NCI-H1417 (cell line): ENCODE measurements around the gene RAD51B.

Experiments used
- DNase-seq, 3 experiments: peaks; one replicate each; lab custom pipeline; 2025; lab: John Stamatoyannopoulos, UW

The RAD51B gene

DNA sequence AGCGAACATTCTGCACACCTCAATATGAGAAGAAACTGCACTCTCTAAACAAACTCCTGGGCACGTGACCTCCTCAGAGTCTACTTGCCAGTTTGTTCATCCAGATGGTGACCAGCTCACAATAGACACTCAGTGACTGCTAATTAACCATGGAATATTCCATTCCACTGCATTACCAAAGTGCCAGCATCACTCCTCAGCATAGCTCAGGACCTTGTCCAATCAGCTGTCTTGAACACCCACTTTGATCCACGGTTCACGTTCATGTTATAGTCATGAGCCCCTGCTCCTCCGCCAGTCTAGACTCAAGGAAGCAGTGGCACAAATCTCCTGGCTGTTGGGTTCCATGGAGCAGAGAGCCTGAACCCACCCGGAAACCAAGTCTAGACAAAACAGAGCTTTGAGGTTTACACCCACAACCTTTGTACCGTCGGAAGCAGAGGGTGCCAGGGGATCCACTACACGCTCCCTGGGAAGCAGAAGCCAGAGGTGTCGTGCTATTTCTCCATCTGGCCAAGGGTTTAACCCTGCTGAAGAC is 688.0 kb downstream of the RAD51B start:
- no peak for DNase-seq

DNA sequence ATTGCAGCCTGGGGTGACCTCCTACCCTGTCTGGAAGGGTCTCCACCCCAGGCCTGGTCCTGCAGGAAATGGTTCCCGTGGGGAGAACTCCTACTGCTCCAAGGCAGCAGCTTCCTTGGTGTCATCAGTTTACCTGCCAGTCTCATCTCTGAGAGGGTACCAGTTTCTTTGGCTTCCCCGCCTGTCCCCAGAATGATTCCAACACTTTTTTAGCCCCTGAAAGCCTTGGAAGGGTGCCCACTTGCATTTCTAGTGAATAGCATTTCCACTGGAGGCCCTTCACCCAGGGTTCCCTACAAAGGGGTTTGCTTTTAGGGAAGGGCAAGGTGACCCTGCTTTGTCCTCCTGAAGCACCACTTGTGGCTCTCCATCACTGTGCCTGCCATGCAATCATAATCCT is 689.0 kb downstream of the RAD51B start:
- no peak for DNase-seq

DNA sequence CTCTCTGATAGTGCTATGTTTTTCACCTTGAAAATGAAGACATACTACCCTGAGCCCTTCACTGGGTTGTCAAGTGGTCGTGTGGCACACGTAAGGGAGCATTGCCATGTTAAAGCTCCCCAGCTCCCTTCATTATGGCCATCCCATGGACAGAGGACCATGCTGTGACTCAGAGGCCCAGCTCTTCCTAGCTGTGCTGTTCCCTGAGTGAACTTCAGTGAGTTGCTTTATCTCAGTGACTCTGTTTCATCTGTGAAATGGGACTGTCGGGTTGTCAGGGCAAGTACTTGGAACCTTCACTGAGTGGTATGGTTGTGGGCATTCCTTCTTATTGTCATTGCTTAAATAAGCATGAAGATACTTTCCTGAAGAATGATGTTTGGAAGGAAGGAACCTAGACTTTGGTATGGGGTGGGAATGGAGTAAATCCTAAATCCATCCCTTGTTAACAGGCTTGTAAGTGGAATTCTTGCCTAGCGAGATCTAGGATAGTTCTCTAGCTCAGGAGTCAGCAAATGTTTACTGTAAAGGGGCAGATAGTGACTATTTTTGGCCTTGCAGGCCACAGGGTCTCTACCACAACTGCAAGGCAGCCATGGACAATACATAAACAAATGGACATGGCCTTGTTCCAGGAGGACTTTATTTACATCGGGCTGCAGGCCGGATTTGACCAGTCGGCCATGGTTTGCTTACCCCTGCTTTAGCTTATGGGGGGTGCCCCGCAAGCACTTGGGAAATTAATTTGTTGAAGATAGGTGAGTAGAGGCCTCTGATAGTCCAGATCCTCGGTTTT is 689.8 kb downstream of the RAD51B start:
- DNase-seq = no peak

GRCh38 chr14:68510201-68511128 is 690.9 kb downstream of the RAD51B start:
- no peak for DNase-seq

GRCh38 chr14:68511129-68512047 is 691.8 kb downstream of the RAD51B start:
- no peak for DNase-seq

GRCh38 chr14:68512088-68512487 is 692.5 kb downstream of the RAD51B start:
- no peak for DNase-seq

DNA sequence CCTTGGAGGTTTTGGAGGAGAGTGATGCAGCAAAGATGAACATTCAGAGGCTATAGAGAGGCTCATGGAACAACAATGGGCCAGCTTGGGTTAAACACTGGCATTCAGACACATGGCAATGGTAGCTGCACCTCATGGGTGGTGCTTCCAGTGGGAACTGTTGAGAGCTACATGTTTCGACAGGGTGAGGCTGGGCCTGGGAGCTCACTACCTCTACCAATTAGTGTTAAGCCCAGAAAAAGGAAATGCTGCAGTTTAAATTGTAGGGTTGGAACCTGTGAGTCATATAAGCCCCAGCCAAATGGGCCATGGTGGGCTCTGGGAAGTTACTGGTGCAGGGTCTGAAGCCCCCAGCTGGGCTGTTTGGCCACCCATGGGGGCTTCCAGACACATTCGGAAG is 693.6 kb downstream of the RAD51B start:
- no peak for DNase-seq

DNA sequence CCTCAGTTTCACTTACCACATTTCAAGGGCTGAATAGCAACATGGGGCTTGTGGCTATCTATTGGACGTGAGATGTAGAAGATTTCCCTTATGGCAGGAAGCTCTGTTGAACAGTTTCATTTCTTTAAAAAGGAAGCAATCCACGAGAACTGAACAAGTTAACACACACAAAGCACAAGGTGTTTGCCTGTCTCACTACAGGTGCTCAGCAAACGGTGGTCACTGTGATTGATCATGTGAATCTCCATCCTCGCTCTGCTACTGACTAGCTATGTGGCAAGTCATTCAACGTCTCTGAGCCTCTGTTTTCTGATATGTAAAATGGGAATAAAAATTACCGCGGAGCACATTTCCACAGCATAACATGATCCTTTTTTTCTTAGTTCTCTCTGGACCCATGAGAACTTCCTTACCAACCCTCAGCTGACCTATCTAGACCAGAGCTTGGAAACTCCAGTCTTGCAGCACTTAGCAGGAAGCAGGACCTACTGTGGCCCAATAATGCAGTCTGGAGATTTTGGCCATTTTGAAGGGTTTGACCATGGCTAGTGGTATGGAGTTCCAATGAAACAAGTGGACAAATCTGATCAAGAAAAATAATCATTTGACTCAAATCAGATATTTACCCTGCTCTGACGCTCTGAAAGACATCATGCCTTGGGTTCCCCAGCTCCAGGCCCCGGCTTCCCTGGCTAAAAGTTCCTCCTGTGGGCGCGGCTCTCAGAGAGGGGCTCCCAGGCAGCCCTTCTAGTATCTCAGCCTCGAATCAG is 694.4 kb downstream of the RAD51B start:
- DNase-seq = no peak

GRCh38 chr14:68514608-68515194 is 695.1 kb downstream of the RAD51B start:
- no peak for DNase-seq

GRCh38 chr14:68516342-68516741 is 696.8 kb downstream of the RAD51B start:
- DNase-seq = no peak

DNA sequence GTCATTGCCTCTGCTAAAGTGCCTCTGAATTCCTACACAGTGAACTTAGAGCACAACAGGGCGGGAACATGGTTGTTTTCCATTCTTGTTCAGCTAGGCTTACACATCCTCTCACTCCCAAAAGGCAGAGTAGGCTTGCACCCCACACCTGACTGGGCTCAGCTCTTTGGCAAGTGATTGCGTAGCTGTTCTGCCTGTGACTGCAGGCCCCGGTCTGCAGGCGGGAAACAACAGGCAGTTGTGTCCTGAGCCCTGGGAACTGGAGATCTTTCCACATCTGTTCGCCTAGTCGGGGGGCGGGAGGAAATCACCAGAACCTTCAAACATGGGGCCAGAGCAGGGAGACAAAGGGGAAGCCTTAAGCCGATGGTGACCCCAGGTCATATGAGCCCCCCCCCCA is 698.6 kb downstream of the RAD51B start:
- DNase-seq = no peak

DNA sequence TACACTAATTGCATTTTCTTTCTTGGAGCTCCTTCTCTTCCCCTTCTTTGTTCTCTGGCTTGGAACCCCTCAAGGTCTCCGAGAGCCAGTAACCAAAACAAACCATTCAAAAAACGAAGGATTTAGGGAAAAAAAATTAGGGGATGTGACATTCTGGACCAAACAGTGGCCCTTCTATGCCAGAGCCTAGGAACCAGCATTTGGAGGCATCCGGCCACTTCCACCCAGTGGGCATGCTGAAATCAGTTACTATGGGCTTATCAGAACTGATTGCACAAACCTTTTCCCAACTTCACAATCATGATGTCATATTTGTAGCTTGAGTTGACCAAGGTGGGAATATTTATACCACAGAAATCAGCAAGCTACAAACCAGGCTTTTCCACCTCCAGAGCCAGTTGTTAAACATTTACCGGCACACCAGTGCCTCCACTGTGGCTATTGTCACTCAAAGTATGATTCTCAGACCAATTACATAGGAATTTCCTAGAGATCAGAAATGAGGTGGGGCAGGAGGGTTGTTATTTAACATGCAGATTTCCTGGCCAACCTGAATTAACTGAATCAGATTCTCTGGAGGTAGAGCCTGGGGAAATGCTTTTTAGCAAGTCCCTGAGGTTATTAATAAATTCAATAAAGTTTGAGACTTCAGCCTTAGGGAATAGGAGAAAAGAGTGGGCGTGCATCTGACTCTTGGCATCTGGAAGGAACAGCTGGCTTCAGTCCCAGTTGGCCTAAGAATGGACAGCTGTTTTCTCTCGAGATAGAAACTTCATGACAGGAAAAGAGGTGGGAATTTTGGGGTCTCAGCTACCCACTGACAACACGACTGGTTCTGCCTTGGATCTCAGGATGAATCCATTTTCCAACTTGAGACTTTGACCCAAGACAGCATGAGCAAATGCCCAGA is 699.4 kb downstream of the RAD51B start:
- no peak for DNase-seq

- no peak for DNase-seq
These were observed 700.1 kb downstream of the RAD51B start for GRCh38 chr14:68519671-68520187.

DNA sequence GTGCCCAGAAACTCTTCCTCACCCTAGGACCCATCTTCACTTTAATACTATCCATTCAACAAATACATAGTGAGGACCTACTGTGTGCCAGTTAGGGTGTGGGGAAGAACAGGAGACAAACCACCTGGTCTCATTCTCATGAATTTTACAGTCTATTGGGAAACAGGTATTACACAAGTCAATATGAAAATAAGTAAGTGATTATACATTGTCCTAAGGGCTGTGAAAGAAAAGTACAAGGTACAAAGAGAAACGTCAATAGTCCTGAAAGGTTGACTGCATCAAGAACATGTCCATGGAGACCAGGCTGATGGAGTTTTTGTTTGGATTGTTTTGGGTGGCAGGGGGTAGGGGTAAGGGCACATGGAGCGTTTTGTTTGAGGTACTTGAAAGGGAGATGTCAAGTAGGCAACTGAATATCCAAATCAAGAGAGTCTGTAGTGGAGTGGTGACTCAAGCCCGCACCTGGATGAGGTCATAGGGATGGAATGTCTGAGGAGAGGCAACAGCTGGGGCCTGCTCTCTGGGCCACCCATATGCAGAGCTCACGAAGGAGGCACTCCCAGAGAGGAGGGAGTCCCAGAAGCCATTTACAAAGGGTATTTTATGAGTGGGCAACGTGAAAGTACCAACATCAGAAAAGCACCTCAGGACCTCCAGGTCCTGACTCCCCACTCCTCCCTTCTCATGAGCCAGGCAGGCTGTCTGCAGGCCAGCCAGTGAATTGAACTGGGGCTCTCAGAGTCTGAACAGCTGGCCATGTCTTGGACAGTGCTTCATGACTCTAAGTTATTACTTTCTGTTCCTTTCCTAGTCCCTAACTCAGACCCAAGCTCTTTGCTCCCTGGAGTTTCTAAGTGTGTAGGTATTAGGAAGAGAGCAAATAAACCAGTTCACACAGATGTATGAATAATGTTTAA is 701.3 kb downstream of the RAD51B start:
- DNase-seq = peak in 2 of 3 experiments; percentile 48 to 59

DNA sequence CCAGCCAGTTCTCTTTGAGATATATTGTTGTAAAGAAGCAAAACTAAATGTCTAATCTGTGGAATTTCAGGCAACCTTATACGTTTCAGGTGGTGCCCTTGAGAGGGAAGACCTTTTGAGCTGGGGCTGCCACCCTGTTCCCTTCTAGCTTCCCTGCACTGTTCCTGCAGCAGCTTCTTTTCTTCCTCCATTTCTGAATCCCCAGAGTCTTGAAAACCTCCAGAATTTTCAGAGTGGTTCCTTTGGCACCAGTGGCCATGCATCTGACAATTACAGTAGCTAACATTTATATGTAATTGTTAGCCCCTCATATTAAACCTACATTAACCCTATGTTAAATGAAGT is 702.0 kb downstream of the RAD51B start:
- DNase-seq = no peak

DNA sequence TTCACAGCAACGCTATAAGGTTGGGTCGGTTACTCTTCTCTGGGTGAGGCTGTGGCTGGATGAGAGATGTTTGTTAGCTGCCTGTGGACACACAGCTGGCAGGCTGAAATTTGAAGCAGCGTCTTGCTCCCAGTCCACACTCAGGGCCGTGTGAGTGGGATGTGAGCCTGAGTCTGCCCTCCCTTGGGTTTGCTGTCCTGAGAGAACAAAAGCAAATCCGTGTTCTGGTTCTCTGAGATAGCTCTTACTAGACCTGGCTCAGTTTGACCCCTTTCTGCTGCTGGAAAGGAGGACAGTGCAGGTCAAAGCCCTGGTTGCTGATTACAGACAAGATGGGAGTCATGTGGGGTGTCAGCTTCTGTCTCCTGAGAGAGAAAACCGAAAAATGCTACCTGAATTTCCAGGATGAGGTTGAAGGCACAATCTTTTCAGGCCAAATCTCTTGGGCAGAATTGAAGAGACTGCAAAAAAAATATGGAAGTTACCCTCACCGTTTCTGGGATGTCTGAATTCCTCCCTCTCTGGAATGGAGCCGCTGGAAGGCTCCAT is 702.5 kb downstream of the RAD51B start:
- no peak for DNase-seq

- DNase-seq = peak in 1 of 3 experiments; percentile 33
These were observed 703.1 kb downstream of the RAD51B start for GRCh38 chr14:68522510-68523325.
